LNCAP (cell line): ENCODE data around the gene AP5Z1.

Experiments used
- CTCF ChIP-seq: fragments of 450-650 bp; IDR thresholded peaks from 2 replicates; pipeline ENCODE4 v1.5.1; 2017; ENCODE audit warnings: mild to moderate bottlenecking

The AP5Z1 gene

GRCh38 chr7:4800926-4801838, 25.8 kb downstream of the AP5Z1 start:
- TF ChIP-seq CTCF = no peak

- no peak for TF ChIP-seq CTCF
Measured at GRCh38 chr7:4801839-4802231, 26.4 kb downstream of the AP5Z1 start.

GRCh38 chr7:4803397-4804241, 28.2 kb downstream of the AP5Z1 start:
- TF ChIP-seq CTCF = no peak

GRCh38 chr7:4805110-4805983, 29.9 kb downstream of the AP5Z1 start:
- no peak for TF ChIP-seq CTCF

GRCh38 chr7:4805984-4806300, 30.5 kb downstream of the AP5Z1 start:
- no peak for TF ChIP-seq CTCF

GRCh38 chr7:4806983-4807597, 31.7 kb downstream of the AP5Z1 start:
- TF ChIP-seq CTCF = no peak

- TF ChIP-seq CTCF = no peak
Measured at GRCh38 chr7:4807598-4808016, 32.2 kb downstream of the AP5Z1 start.
